ENCODE measurements around the gene FAM124A. TPM values are rescaled to one million over a fixed set of nuclear protein-coding genes. Genes with fewer than 3 reads are reported as not detected.

Gene FAM124A
- total RNA-seq, 1 donor from 2014 or later, result 1.8 TPM

DNA sequence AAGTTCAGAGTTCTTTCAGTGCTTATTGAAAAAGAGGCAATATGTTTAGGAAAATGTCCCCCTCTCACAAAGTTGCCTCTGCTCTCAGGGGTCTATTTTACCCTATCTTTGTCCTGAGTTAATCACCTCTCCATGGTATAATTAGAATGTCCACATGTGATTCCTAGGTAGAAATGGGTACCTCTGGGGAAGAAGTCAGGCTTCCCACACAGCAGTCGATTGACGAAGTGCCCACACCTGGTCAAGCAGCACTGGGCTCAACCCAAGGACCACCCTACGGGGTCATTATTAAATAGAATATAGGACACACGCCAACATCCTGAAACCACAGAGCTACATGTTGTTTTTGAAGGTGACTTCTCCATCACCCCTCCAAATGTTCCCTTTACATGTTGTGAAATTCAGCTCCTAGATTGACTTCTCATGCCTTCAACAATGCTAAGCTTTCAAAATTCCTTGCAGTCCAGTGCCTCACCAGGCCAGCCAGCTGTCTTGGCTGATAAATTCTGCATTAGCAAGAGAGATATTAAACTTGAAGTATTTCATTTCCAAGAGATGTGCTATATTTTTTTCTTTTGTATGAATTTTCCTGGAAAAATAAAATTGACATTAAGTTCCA is 43.6 kb upstream of the FAM124A start:
- DNase-seq (ENCODE audit: extremely low spot score, unreplicated experiment), result no peak
- TF ChIP-seq, protein P1, sequence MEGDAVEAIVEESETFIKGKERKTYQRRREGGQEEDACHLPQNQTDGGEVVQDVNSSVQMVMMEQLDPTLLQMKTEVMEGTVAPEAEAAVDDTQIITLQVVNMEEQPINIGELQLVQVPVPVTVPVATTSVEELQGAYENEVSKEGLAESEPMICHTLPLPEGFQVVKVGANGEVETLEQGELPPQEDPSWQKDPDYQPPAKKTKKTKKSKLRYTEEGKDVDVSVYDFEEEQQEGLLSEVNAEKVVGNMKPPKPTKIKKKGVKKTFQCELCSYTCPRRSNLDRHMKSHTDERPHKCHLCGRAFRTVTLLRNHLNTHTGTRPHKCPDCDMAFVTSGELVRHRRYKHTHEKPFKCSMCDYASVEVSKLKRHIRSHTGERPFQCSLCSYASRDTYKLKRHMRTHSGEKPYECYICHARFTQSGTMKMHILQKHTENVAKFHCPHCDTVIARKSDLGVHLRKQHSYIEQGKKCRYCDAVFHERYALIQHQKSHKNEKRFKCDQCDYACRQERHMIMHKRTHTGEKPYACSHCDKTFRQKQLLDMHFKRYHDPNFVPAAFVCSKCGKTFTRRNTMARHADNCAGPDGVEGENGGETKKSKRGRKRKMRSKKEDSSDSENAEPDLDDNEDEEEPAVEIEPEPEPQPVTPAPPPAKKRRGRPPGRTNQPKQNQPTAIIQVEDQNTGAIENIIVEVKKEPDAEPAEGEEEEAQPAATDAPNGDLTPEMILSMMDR (IDR thresholded peaks at IDR 0.05), result no peak
- Mint-ChIP-seq H3K9me3 (ENCODE audit: unreplicated experiment) (no peaks in the 10 kb centered on the region), H3K36me3 (ENCODE audit: unreplicated experiment) (no peaks in the 10 kb centered on the region), H3K4me3 (ENCODE audit: unreplicated experiment) (no peak overlapping the region), H3K27me3 (ENCODE audit: unreplicated experiment) (peaks cover 47% of the 10 kb centered on the region), H3K27ac (ENCODE audit: unreplicated experiment) (no peak overlapping the region), H3K4me1 (ENCODE audit: unreplicated experiment) (no peaks in the 10 kb centered on the region)

DNA sequence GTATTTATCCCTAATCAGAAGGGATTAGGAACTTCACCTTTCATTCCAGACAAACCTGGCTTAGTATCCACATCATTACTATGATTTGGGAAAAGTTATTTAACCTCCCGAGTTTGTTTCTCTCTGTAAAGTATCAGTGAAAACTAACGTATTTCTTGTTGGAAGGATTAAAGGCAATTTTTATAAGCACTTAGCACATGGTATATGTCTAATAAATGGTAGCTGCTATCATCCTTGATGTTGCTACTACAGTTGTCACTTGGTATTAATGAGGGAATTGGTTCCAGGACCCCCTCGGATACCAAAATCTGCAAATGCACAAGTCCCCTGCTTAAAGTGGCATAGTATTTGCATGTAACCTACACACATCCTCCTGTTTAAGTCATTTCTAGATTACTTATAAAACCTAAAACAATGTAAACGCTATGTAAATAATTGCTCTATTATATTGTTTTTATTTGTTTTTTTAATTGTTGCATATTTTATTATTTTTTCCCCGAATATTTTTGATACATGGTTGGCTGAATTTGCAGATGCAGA is 42.7 kb upstream of the FAM124A start:
- Mint-ChIP-seq H3K36me3 (ENCODE audit: unreplicated experiment) (no peaks in the 10 kb centered on the region), H3K27me3 (ENCODE audit: unreplicated experiment) (peaks cover 55% of the 10 kb centered on the region), H3K9me3 (ENCODE audit: unreplicated experiment) (no peaks in the 10 kb centered on the region), H3K27ac (ENCODE audit: unreplicated experiment) (no peak overlapping the region), H3K4me3 (ENCODE audit: unreplicated experiment) (no peak overlapping the region), H3K4me1 (ENCODE audit: unreplicated experiment) (no peaks in the 10 kb centered on the region)
- TF ChIP-seq, protein P1 (IDR thresholded peaks at IDR 0.05), result no peak
- DNase-seq (ENCODE audit: extremely low spot score, unreplicated experiment), result no peak

DNA sequence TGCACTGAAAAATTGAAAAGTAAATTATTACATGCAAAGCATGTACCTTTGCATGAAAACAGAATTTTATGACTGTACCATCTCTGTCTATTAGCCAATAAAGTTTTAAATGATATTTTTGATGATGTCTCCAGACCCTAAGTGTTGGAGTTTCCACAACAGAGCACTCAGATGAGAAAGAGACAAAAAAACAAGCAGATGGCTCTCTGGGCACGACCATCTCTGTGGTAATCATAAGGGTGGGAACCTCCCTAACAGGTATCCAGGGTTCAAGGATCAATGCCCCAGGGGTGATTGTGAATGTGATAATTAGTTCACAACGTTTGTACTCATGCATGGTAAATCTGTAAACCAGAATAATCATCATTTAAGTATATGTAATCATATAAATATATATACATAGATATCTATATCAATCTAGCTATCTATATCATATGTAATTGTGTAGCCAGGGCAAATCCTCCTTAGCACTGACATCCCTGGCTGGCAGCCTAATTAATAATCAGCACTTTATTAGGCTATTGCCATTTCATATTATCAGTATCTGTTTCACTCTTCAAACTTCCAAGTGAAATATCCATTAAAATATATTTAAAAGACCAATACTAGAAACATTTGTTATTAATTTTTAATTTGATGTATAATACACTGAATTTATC is 41.2 kb upstream of the FAM124A start:
- H3K4me1 Mint-ChIP-seq (ENCODE audit: unreplicated experiment), result no peaks in the 10 kb centered on the region
- DNase-seq (ENCODE audit: extremely low spot score, unreplicated experiment), result no peak
- H3K27me3 Mint-ChIP-seq (ENCODE audit: unreplicated experiment), result peaks cover 64% of the 10 kb centered on the region
- H3K27ac Mint-ChIP-seq (ENCODE audit: unreplicated experiment), result no peak overlapping the region
- no peaks in the 10 kb centered on the region for H3K9me3 Mint-ChIP-seq (ENCODE audit: unreplicated experiment)
- no peaks in the 10 kb centered on the region for H3K36me3 Mint-ChIP-seq (ENCODE audit: unreplicated experiment)
- TF ChIP-seq, protein P1 (IDR thresholded peaks at IDR 0.05), result no peak
- no peak overlapping the region for H3K4me3 Mint-ChIP-seq (ENCODE audit: unreplicated experiment)

DNA sequence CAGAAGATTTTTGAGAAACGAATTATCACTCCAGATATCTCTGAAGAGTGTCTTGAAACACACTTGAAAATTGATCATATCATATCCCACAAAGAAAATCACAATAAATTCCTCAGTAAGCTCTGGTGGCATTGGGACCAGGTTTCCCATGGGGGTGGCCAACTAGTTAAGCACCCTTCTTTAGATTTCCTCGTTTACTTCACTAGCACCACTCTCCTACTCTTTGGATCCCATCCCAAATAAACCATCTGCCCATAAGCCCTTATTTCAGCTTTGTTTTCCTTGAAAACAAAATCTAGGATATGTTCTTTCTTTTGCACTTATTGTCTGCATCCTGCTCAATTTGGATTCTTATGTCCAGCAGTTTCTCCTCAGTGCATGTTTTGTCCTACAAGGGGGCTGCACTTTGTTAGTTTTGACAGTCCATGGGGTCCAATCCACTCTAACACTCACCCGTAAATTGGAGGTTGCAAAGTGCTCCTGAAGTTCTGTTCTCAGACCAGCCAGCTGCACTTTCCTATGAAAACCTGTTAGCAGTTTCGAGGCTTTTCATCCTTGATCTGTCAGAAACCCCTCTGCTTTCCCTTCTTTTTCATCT is 40.3 kb upstream of the FAM124A start:
- Mint-ChIP-seq H3K9me3 (ENCODE audit: unreplicated experiment) (no peaks in the 10 kb centered on the region), H3K4me1 (ENCODE audit: unreplicated experiment) (no peaks in the 10 kb centered on the region), H3K27ac (ENCODE audit: unreplicated experiment) (no peak overlapping the region), H3K4me3 (ENCODE audit: unreplicated experiment) (no peak overlapping the region), H3K27me3 (ENCODE audit: unreplicated experiment) (peaks cover 65% of the 10 kb centered on the region), H3K36me3 (ENCODE audit: unreplicated experiment) (no peaks in the 10 kb centered on the region)
- TF ChIP-seq, protein P1 (IDR thresholded peaks at IDR 0.05), result no peak
- DNase-seq (ENCODE audit: extremely low spot score, unreplicated experiment), result no peak

DNA sequence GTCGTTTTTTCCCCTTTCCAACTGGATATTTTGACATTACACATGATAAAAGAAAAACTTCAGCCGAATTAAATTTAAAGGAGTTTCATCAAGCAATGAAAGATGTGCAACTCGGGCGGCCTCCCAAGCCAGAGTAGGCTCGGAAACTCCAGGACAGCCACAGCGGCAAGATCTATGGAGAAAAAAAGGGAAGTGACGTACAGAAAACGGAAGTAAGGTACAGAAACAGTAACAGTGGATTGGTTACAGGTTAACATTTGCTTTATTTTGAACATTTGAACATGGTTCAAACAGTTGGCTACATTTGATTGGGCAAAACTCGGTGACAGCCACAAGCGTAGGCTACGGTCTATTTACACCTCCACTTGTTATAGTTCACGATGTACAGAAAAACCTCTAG is 30.5 kb upstream of the FAM124A start:
- DNase-seq (ENCODE audit: extremely low spot score, unreplicated experiment), result no peak
- peaks cover 3% of the 10 kb centered on the region for H3K27me3 Mint-ChIP-seq (ENCODE audit: unreplicated experiment)
- no peaks in the 10 kb centered on the region for H3K9me3 Mint-ChIP-seq (ENCODE audit: unreplicated experiment)
- H3K4me3 Mint-ChIP-seq (ENCODE audit: unreplicated experiment), result no peak overlapping the region
- H3K4me1 Mint-ChIP-seq (ENCODE audit: unreplicated experiment), result no peaks in the 10 kb centered on the region
- no peak overlapping the region for H3K27ac Mint-ChIP-seq (ENCODE audit: unreplicated experiment)
- TF ChIP-seq, protein P1 (IDR thresholded peaks at IDR 0.05), result no peak
- H3K36me3 Mint-ChIP-seq (ENCODE audit: unreplicated experiment), result no peaks in the 10 kb centered on the region

Measured in osteocyte (in vitro differentiated cells).